GM12878 (cell line): ENCODE data around the gene PXMP2.

Experiments
- BACH1 ChIP-seq: fragments of 450-650 bp; IDR thresholded peaks from 2 replicates; pipeline ENCODE4 v1.6.1; 2017; ENCODE audit warnings: mild to moderate bottlenecking, borderline replicate concordance
- EZH2 ChIP-seq: IDR thresholded peaks from 2 replicates; pipeline ENCODE4 v1.6.1; 2012; ENCODE audit warnings: low read depth, mild to moderate bottlenecking, control low read depth, inconsistent platforms, low read length, borderline replicate concordance; ENCODE audit not compliant: control insufficient read depth
- HCFC1 ChIP-seq: fragments of 150-350 bp; IDR thresholded peaks from 2 replicates; pipeline ENCODE4 v1.6.1; 2014; ENCODE audit warnings: low read length
- HDAC6 ChIP-seq: fragments of 200-600 bp; sonication (generic); IDR thresholded peaks from one replicate; pipeline ENCODE4 v1.8.0; 2017; ENCODE audit warnings: antibody characterized with exemption; ENCODE audit not compliant: unreplicated experiment
- PML ChIP-seq: IDR thresholded peaks from 2 replicates; pipeline ENCODE4 v1.6.1; 2012; ENCODE audit warnings: low read length, inconsistent platforms
- TCF7 ChIP-seq: IDR thresholded peaks from 2 replicates; pipeline ENCODE4 v1.6.1; 2014; ENCODE audit warnings: antibody characterized with exemption, borderline replicate concordance
- ZNF24 ChIP-seq: fragments of 450-650 bp; IDR thresholded peaks from 2 replicates; pipeline ENCODE4 v1.6.1; 2017; ENCODE audit warnings: antibody characterized with exemption, mild to moderate bottlenecking
- TF ChIP-seq, protein P1 (sequence below): fragments of 450-650 bp; formaldehyde crosslinking; IDR thresholded peaks from 2 replicates; pipeline ENCODE4 v1.4.0; 2022; ENCODE audit warnings: mild to moderate bottlenecking, moderate library complexity
- TF ChIP-seq, protein P2 (sequence below): IDR thresholded peaks from 2 replicates; pipeline ENCODE4 v1.6.1; 2011; ENCODE audit warnings: mild to moderate bottlenecking, low read depth, low read length, moderate library complexity; ENCODE audit not compliant: insufficient replicate concordance
- TF ChIP-seq, protein P3 (sequence below), 3 experiments: IDR thresholded peaks in 2 of 3; conservative IDR thresholded peaks in 1 of 3; 2 replicates each; pipeline ENCODE4 v1.5.1; 2011; ENCODE audit warnings: low read depth in 3 of 3, low read length in 3 of 3, mild to moderate bottlenecking in 3 of 3, control low read depth in 2 of 3, moderate library complexity in 2 of 3, inconsistent platforms in 1 of 3, mixed read lengths in 1 of 3; ENCODE audit not compliant: control insufficient read depth in 2 of 3, insufficient read depth in 1 of 3; ENCODE audit errors: extremely low read depth in 1 of 3
- TF ChIP-seq, protein P4 (sequence below): IDR thresholded peaks from 2 replicates; pipeline ENCODE4 v1.6.1; 2011; ENCODE audit warnings: borderline replicate concordance, low read depth, mild to moderate bottlenecking, moderate library complexity, mixed read lengths, low read length; ENCODE audit not compliant: insufficient read depth; ENCODE audit errors: extremely low read length

DNA sequence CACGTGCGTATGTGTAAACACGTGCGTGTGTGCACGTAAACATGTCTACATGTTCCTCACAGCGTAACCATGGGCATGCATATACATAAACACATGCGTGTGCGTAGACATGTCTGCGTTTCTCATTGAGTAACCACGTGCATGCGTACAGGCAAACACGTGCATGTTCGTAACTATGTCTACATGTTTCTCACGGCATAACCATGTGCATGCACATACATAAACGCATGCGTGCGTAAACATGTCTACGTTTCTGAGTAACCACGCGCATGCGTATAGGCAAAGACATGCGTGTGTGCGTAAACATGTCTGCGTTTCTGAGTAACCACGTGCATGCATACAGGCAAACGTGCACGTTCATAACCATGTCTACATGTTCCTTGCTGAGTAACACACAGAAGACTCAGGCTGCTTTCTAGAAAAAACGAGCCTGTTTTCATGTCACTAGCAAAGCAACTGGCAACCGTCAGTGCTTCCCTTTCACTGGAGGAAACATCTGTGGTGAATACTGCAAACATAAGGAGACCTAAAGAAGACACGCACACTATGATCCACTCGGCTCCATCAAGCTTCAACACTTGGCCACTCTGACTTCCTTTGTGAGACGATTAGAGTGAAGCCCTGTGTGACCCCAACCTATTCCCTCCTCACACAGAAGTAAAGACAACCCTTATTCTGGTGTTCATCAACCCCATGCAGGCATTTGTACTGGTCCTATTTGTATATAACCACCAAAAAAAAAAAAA lies 29.1 kb upstream of the PXMP2 start:
- TF ChIP-seq ZNF24, result no peak
- TF ChIP-seq, protein P1, sequence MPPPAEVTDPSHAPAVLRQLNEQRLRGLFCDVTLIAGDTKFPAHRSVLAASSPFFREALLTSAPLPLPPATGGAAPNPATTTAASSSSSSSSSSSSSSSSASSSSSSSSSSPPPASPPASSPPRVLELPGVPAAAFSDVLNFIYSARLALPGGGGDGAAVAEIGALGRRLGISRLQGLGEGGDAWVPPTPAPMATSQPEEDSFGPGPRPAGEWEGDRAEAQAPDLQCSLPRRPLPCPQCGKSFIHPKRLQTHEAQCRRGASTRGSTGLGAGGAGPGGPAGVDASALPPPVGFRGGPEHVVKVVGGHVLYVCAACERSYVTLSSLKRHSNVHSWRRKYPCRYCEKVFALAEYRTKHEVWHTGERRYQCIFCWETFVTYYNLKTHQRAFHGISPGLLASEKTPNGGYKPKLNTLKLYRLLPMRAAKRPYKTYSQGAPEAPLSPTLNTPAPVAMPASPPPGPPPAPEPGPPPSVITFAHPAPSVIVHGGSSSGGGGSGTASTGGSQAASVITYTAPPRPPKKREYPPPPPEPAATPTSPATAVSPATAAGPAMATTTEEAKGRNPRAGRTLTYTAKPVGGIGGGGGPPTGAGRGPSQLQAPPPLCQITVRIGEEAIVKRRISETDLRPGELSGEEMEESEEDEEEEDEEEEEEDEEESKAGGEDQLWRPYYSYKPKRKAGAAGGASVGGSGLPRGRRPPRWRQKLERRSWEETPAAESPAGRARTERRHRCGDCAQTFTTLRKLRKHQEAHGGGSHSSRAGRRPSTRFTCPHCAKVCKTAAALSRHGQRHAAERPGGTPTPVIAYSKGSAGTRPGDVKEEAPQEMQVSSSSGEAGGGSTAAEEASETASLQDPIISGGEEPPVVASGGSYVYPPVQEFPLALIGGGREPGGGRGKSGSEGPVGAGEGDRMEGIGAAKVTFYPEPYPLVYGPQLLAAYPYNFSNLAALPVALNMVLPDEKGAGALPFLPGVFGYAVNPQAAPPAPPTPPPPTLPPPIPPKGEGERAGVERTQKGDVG, result no peak
- no peak for TF ChIP-seq HCFC1
- TF ChIP-seq, protein P2, sequence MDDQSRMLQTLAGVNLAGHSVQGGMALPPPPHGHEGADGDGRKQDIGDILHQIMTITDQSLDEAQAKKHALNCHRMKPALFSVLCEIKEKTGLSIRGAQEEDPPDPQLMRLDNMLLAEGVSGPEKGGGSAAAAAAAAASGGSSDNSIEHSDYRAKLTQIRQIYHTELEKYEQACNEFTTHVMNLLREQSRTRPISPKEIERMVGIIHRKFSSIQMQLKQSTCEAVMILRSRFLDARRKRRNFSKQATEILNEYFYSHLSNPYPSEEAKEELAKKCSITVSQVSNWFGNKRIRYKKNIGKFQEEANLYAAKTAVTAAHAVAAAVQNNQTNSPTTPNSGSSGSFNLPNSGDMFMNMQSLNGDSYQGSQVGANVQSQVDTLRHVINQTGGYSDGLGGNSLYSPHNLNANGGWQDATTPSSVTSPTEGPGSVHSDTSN, result no peak
- TF ChIP-seq, protein P3, sequence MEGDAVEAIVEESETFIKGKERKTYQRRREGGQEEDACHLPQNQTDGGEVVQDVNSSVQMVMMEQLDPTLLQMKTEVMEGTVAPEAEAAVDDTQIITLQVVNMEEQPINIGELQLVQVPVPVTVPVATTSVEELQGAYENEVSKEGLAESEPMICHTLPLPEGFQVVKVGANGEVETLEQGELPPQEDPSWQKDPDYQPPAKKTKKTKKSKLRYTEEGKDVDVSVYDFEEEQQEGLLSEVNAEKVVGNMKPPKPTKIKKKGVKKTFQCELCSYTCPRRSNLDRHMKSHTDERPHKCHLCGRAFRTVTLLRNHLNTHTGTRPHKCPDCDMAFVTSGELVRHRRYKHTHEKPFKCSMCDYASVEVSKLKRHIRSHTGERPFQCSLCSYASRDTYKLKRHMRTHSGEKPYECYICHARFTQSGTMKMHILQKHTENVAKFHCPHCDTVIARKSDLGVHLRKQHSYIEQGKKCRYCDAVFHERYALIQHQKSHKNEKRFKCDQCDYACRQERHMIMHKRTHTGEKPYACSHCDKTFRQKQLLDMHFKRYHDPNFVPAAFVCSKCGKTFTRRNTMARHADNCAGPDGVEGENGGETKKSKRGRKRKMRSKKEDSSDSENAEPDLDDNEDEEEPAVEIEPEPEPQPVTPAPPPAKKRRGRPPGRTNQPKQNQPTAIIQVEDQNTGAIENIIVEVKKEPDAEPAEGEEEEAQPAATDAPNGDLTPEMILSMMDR (IDR thresholded peaks at IDR 0.05 in 2 of 3, conservative IDR thresholded peaks at IDR 0.05 in 1 of 3; ENCODE audit: control insufficient read depth in 2 of 3, extremely low read depth in 1 of 3, insufficient read depth in 1 of 3, low read depth in 3 of 3, low read length in 3 of 3), result no peak
- TF ChIP-seq TCF7, result no peak
- TF ChIP-seq BACH1, result no peak
- no peak for TF ChIP-seq EZH2
- no peak for TF ChIP-seq PML
- TF ChIP-seq HDAC6, result no peak
- TF ChIP-seq, protein P4, sequence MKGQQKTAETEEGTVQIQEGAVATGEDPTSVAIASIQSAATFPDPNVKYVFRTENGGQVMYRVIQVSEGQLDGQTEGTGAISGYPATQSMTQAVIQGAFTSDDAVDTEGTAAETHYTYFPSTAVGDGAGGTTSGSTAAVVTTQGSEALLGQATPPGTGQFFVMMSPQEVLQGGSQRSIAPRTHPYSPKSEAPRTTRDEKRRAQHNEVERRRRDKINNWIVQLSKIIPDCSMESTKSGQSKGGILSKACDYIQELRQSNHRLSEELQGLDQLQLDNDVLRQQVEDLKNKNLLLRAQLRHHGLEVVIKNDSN, result no peak
